GM13977 (cell line): Measurements from ENCODE around the gene MEGF6.

Source experiments
- DNase-seq: peaks from one replicate; pipeline ENCODE4 v3.0.0; 2012; ENCODE audit warnings: low spot score
- CTCF ChIP-seq: IDR thresholded peaks from 2 replicates; pipeline ENCODE4 v1.5.1; 2012; ENCODE audit warnings: mild to moderate bottlenecking, control low read depth; ENCODE audit not compliant: insufficient read depth; ENCODE audit errors: extremely low read depth, missing control alignments
- in situ Hi-C: fragments of 300-500 bp; cut with MboI; formaldehyde crosslinking; loops from one replicate; pipeline ENCODE4 v1.12.0; 2022; ENCODE audit warnings: low sequenced_read_pairs, low pct_unique_long_range_greater_than_20kb, mixed read lengths, inconsistent platforms; ENCODE audit not compliant: unreplicated experiment

The MEGF6 gene

DNA sequence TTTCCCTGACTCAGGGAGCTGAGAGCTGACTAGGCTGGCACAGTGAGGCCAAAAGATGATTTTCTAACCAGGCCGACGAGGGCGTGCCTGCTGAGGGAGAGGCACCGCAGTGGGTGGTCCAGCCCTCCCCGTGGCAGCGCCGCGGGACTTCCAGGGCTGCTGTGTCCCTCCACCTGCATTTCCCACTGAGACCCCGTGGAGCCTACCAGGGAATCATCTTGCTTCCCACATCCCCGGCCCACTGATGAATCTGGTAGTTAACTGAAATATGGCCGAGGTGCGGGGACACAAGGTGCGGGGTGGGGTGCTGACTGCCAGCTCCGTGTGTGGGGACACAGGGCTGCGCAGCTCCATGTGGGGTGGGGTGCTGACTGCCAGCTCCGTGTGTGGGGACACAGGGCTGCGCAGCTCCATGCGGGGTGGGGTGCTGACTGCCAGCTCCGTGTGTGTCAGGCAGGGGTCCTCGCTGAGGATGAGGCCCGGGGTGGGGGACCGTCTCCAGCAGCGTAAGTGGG, 28.1 kb upstream of the MEGF6 start:
- no peak for DNase-seq
- in situ Hi-C loops = no loop called here
- no peak for TF ChIP-seq CTCF

DNA sequence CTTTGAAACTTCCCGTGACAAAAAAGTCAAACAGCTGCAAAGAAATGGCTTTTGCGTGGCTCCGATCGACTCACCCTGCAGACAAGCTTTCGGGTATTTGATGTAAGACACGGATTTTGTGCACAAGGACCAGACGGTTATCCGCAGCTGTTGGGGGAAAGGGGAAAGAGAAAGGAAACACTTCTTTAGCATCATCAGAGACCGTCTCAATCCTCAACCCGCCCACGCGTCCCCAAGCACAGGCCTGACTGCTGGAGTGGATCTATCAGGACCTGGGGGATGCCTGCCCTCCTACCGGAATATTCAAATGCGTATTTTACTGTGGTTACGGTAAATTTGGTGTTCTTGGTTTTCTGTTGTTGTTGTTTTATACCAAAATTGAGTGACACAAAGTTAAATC, 27.4 kb upstream of the MEGF6 start:
- DNase-seq = no peak
- in situ Hi-C loops = no loop called here
- TF ChIP-seq CTCF = no peak

DNA sequence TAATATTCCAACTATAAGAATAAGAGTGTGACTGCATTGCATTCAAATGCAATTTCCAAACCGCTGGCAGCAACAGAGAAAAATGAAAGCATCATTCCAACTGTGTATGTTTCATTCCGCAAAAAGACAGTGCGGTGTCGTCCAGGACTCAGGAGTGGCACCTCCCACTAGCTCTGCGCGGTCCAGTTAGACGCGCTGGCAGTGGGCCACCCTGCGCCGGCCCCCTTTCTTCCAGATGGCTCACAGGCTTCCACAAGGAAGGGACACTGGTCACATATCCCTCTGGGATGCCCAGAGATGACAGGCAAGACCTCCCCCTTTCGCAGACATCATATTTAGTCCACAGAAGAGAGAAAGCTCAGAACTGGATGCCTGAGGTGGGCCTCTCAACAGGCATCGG, 26.7 kb upstream of the MEGF6 start:
- DNase-seq = no peak
- in situ Hi-C loops = no loop called here
- TF ChIP-seq CTCF = no peak

DNA sequence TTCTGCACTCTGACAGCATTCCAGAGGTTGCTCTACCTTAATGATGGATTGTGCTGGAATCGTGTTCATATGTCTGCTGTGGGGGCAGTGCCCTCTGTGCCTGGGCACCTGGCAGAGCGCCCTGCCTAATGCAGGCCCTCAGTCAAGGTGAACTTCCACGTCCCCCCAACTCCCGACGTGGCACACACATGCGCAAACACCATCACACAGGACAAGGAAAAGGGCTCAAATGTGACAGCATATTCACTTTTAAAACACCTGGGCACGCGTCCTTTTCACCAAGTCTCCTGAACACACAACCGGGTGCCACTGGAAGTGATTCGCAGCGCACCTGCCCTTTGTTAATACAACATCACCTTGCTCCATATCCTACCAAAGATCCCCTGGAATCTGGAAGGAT, 25.2 kb upstream of the MEGF6 start:
- no peak for TF ChIP-seq CTCF
- DNase-seq = no peak
- in situ Hi-C loops = no loop called here

DNA sequence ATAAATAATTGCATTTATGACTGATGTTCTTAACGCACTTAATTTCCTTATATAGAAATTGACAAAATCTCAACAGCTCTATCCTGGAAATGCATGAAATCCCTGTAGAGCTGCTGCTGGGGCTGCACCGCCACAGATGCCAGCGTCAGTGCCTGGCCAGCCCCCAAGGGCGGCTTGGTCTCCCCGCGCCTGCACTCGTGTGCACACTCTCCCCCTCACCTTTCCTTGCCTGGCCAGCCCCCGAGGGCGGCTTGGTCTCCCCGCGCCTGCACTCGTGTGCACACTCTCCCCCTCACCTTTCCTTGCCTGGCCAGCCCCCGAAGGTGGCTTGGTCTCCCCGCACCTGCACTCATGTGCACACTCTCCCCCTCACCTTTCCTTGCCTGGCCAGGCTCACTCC, 24.8 kb upstream of the MEGF6 start:
- TF ChIP-seq CTCF = no peak
- in situ Hi-C loops = no loop called here
- no peak for DNase-seq

GRCh38 chr1:3634059-3634800, 22.9 kb upstream of the MEGF6 start:
- DNase-seq = no peak
- TF ChIP-seq CTCF = no peak
- in situ Hi-C loops = no loop called here
